Panc1 (cell line): ENCODE data around the gene OR51I2.

Experiments used
- SIN3A ChIP-seq: IDR thresholded peaks from 2 replicates; pipeline ENCODE4 v1.6.1; 2012; ENCODE audit warnings: low read depth, mild to moderate bottlenecking, low read length, moderate library complexity, borderline replicate concordance; ENCODE audit not compliant: insufficient read depth
- TCF7L2 ChIP-seq: IDR thresholded peaks from 2 replicates; pipeline ENCODE4 v1.6.1; 2011; ENCODE audit warnings: mild to moderate bottlenecking, low read depth, low read length, inconsistent platforms
- TF ChIP-seq, protein P1 (sequence below): fragments of 450-650 bp; IDR thresholded peaks from 2 replicates; pipeline ENCODE4 v1.5.1; 2017; ENCODE audit warnings: mild to moderate bottlenecking
- TF ChIP-seq, protein P2 (sequence below), 2 experiments: IDR thresholded peaks; 2 replicates each; pipeline ENCODE4 v1.6.1; 2011 to 2012; ENCODE audit warnings: low read depth in 2 of 2, control low read depth in 1 of 2, low read length in 1 of 2, mild to moderate bottlenecking in 1 of 2, moderate library complexity in 1 of 2; ENCODE audit not compliant: insufficient read depth in 1 of 2

DNA sequence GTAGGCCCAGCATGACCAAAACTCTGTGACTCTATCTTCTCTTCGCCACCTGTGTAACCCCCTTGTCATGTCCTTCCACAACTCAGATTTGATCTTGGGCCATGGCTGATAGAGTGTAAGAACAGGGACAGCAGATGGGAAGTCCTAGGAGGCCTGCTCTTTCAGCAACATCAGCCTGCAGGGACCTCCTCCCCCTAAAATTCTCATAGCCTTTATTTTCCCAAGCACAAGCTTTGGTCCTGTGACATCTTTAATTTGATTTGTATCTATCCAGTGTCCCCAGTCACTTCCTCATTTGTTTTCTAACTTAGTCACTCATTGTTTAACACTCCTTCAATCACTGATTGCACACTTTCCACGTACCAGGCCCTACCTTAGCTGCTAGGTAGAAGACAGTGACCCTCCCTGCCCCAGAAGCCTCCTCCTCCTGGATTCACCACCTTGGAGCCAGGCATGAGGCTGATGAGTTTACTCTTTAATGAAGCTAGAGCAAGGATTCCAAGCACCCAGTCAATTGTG is 55.3 kb downstream of the OR51I2 start:
- TF ChIP-seq, protein P1, sequence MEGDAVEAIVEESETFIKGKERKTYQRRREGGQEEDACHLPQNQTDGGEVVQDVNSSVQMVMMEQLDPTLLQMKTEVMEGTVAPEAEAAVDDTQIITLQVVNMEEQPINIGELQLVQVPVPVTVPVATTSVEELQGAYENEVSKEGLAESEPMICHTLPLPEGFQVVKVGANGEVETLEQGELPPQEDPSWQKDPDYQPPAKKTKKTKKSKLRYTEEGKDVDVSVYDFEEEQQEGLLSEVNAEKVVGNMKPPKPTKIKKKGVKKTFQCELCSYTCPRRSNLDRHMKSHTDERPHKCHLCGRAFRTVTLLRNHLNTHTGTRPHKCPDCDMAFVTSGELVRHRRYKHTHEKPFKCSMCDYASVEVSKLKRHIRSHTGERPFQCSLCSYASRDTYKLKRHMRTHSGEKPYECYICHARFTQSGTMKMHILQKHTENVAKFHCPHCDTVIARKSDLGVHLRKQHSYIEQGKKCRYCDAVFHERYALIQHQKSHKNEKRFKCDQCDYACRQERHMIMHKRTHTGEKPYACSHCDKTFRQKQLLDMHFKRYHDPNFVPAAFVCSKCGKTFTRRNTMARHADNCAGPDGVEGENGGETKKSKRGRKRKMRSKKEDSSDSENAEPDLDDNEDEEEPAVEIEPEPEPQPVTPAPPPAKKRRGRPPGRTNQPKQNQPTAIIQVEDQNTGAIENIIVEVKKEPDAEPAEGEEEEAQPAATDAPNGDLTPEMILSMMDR = no peak
- no peak for TF ChIP-seq TCF7L2
- TF ChIP-seq SIN3A = no peak
- TF ChIP-seq, protein P2, sequence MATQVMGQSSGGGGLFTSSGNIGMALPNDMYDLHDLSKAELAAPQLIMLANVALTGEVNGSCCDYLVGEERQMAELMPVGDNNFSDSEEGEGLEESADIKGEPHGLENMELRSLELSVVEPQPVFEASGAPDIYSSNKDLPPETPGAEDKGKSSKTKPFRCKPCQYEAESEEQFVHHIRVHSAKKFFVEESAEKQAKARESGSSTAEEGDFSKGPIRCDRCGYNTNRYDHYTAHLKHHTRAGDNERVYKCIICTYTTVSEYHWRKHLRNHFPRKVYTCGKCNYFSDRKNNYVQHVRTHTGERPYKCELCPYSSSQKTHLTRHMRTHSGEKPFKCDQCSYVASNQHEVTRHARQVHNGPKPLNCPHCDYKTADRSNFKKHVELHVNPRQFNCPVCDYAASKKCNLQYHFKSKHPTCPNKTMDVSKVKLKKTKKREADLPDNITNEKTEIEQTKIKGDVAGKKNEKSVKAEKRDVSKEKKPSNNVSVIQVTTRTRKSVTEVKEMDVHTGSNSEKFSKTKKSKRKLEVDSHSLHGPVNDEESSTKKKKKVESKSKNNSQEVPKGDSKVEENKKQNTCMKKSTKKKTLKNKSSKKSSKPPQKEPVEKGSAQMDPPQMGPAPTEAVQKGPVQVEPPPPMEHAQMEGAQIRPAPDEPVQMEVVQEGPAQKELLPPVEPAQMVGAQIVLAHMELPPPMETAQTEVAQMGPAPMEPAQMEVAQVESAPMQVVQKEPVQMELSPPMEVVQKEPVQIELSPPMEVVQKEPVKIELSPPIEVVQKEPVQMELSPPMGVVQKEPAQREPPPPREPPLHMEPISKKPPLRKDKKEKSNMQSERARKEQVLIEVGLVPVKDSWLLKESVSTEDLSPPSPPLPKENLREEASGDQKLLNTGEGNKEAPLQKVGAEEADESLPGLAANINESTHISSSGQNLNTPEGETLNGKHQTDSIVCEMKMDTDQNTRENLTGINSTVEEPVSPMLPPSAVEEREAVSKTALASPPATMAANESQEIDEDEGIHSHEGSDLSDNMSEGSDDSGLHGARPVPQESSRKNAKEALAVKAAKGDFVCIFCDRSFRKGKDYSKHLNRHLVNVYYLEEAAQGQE (IDR thresholded peaks at IDR 0.05; ENCODE audit: insufficient read depth in 1 of 2, low read depth in 2 of 2, low read length in 1 of 2) = no peak
